Esophagus squamous epithelium (tissue), 5 donors: ENCODE measurements around the gene CRYGB. TPM values are rescaled to one million over a fixed set of nuclear protein-coding genes. Genes with fewer than 3 reads are reported as not detected.

ENCODE experiments used
- DNase-seq: peaks from one replicate; lab custom pipeline; 2025; lab: John Stamatoyannopoulos, UW
- H3K27ac ChIP-seq, 4 donors: fragments of 200-600 bp; sonication (generic); one replicate each; pipeline ENCODE4 v1.5.1; 2016 to 2019; ENCODE audit warnings: mild to moderate bottlenecking in 1 of 4
- H3K27me3 ChIP-seq, 4 donors: fragments of 200-600 bp; sonication (generic); 1 replicate in 3 of 4; 2 replicates in 1 of 4; pipeline versions ENCODE4 v1.5.1 to v1.6.0; 2017 to 2021; ENCODE audit warnings: antibody characterized with exemption in 1 of 4
- H3K36me3 ChIP-seq, 3 donors: fragments of 200-600 bp; sonication (generic); one replicate each; pipeline ENCODE4 v1.5.1; 2016 to 2019
- H3K4me1 ChIP-seq, 3 donors: fragments of 200-600 bp; sonication (generic); one replicate each; pipeline ENCODE4 v1.5.1; 2017 to 2019
- H3K4me3 ChIP-seq, 4 donors: fragments of 200-600 bp; sonication (generic); 1 replicate in 3 of 4; 2 replicates in 1 of 4; pipeline ENCODE4 v1.5.1; 2016 to 2019; ENCODE audit warnings: mild to moderate bottlenecking in 2 of 4, moderate library complexity in 1 of 4
- H3K9me3 ChIP-seq, 3 donors: fragments of 200-600 bp; sonication (generic); one replicate each; pipeline ENCODE4 v1.5.1; 2016 to 2019
- POLR2A ChIP-seq, 4 donors: fragments of 450-650 bp; IDR thresholded peaks; one replicate each; pipeline ENCODE4 v1.6.1; 2017; ENCODE audit warnings: antibody characterized with exemption in 4 of 4, mild to moderate bottlenecking in 4 of 4, moderate library complexity in 3 of 4
- WGBS, 2 donors: methylation state at CpG; one replicate each; pipeline ENCODE4 v1.1.5; 2018; 5-methylcytosine and 5-hydroxymethylcytosine counted together
- intact Hi-C: fragments of 100-400 bp; cut with DNase I; formaldehyde crosslinking; loops from one replicate; pipeline ENCODE4 v1.15.0; 2022
- total RNA-seq, 4 donors: library from RNA; depleted of rRNA; stranded (reverse); fragments of >200 nt; gene quantifications; one replicate each; pipeline ENCODE4 v1.1.0, GENCODE V29; 2016
- TF ChIP-seq, protein P1 (sequence below), 6 experiments: fragments of 450-650 bp in 4 of 6; fragments of 200-600 bp in 2 of 6; sonication (generic) in 2 of 6; IDR thresholded peaks; one replicate each; pipeline ENCODE4 v1.5.1; 2016 to 2019; ENCODE audit warnings: antibody characterized with exemption in 6 of 6, mild to moderate bottlenecking in 4 of 6, moderate library complexity in 4 of 6
- donor health status: DM: yes; HTN: yes; CAD: no.

CRYGB gene
- total RNA-seq, 4 donors from 2014 or later: not detected

DNA sequence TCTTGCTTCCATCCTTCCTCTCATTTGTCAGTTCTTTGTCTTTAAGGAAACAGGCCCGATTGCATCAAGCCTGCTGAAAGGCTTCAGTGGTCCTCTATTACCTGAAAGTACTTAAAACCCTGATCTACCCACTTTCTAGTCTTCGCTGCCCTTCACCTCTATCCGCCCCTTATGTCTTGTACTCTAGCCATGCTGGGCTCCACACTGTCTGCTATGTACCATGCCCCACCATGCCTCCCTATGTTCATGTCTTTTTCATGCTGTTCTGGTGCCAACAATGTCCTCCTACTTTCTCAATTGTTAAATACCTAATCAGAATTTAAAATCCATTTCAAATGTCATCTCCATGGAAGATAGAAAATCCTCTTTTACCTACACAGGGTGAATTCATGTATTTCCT lies 49.9 kb downstream of the CRYGB start:
- Histone ChIP-seq H3K4me3 (no peak overlapping the region), H3K36me3 (no peaks in the 10 kb centered on the region), H3K9me3 (no peaks in the 10 kb centered on the region), H3K4me1 (no peaks in the 10 kb centered on the region), H3K27ac (no peak overlapping the region), H3K27me3 (peaks cover 0 to 4% (median 0%) of the 10 kb centered on the region in 4 donors)
- intact Hi-C loops: no loop called here
- 67 to 75% methylated on average over 3 of the region's 3 CpGs for WGBS, 2 donors
- no peak for DNase-seq
- no peak for TF ChIP-seq POLR2A (IDR thresholded peaks at IDR 0.05)

DNA sequence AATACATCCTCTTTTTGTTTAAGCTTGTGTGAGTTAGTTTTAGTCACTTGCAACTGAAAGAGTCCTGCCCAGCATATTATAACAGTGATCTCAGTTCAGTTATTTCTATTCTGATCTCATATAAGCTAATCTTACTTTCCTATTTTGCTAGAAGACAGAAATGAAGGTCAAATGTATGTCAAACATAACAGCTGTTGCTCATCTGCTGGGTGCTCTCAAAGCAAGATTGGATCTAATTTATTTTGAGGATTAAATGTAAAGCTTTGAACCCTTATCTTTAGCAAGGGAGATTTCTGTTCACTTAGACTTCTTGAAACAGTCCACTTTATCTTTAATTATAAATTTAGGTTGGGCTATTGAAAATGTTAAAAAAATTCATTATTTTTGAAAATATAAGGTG lies 52.8 kb downstream of the CRYGB start:
- Histone ChIP-seq H3K4me3 (no peak overlapping the region), H3K27me3 (no peaks in the 10 kb centered on the region), H3K36me3 (no peaks in the 10 kb centered on the region), H3K4me1 (no peaks in the 10 kb centered on the region), H3K9me3 (no peaks in the 10 kb centered on the region), H3K27ac (no peak overlapping the region)
- no peak for TF ChIP-seq POLR2A (IDR thresholded peaks at IDR 0.05)
- TF ChIP-seq, protein P1, sequence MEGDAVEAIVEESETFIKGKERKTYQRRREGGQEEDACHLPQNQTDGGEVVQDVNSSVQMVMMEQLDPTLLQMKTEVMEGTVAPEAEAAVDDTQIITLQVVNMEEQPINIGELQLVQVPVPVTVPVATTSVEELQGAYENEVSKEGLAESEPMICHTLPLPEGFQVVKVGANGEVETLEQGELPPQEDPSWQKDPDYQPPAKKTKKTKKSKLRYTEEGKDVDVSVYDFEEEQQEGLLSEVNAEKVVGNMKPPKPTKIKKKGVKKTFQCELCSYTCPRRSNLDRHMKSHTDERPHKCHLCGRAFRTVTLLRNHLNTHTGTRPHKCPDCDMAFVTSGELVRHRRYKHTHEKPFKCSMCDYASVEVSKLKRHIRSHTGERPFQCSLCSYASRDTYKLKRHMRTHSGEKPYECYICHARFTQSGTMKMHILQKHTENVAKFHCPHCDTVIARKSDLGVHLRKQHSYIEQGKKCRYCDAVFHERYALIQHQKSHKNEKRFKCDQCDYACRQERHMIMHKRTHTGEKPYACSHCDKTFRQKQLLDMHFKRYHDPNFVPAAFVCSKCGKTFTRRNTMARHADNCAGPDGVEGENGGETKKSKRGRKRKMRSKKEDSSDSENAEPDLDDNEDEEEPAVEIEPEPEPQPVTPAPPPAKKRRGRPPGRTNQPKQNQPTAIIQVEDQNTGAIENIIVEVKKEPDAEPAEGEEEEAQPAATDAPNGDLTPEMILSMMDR (IDR thresholded peaks at IDR 0.05): no peak
- intact Hi-C loops: no loop called here
- DNase-seq: no peak

Other genes starting within 250 kb of the CRYGB start
- gene PLEKHM3, start 120.6 kb downstream of the CRYGB start, total RNA-seq: 10 to 100 TPM in 1 of 4 donors, 1 to 10 TPM in 3; 3.7 to 19.3 (median 6.7) TPM
- not detected for gene CRYGD, start 21.6 kb downstream of the CRYGB start, total RNA-seq
- not detected for gene CRYGC, start 16.3 kb downstream of the CRYGB start, total RNA-seq
- not detected for gene CRYGA, start 17.4 kb upstream of the CRYGB start, total RNA-seq
- not detected for gene C2orf80, start 43.9 kb upstream of the CRYGB start, total RNA-seq
- gene IDH1, start 108.9 kb upstream of the CRYGB start, total RNA-seq: 100 to 1,000 TPM; 108 to 223 (median 142) TPM
- 10 to 100 TPM; 10.5 to 25.7 (median 12.5) TPM for gene PIKFYVE, start 120.1 kb upstream of the CRYGB start, total RNA-seq